Activated T-cell treated with anti-CD3 and anti-CD28 coated beads, Interleukin-2, amount 50 U/mL, for 1 hour (primary cell): ENCODE results near the gene MTHFS.
"Not testable (repeated sequence)": the region's sequence is repeated elsewhere in the genome, so short reads cannot be mapped to it uniquely, and the experiment has no call there.

Source experiments
- DNase-seq: peaks from one replicate; pipeline ENCODE4 v3.0.0-alpha.2; 2020

Gene MTHFS

GRCh38 chr15:79896634-79897379 is at the start of gene MTHFS:
MTHFS (minus strand) TSS chr15:79897014; CDS start chr15:79896988, 26 bp downstream.
- peak; percentile 87 for DNase-seq

- DNase-seq: no peak
These were observed 47.8 kb upstream of the MTHFS start for GRCh38 chr15:79944622-79945021.

- DNase-seq: no peak
These were observed 47.0 kb upstream of the MTHFS start for GRCh38 chr15:79943820-79944219.

- DNase-seq: no peak
These were observed 46.1 kb upstream of the MTHFS start for GRCh38 chr15:79942741-79943481.

- no peak for DNase-seq
These were observed 42.6 kb upstream of the MTHFS start for GRCh38 chr15:79939399-79939798.

GRCh38 chr15:79938143-79938542 is 41.3 kb upstream of the MTHFS start:
- DNase-seq: no peak

GRCh38 chr15:79935556-79936201 is 38.9 kb upstream of the MTHFS start:
- not testable (repeated sequence) for DNase-seq

- DNase-seq: no peak
These were observed 36.4 kb upstream of the MTHFS start for GRCh38 chr15:79933231-79933630.

- DNase-seq: no peak
These were observed 35.6 kb upstream of the MTHFS start for GRCh38 chr15:79932447-79932846.

- DNase-seq: no peak
These were observed 33.7 kb upstream of the MTHFS start for GRCh38 chr15:79930516-79930915.

GRCh38 chr15:79929412-79929811 is 32.6 kb upstream of the MTHFS start:
- DNase-seq: no peak

- not testable (repeated sequence) for DNase-seq
These were observed 29.3 kb upstream of the MTHFS start for GRCh38 chr15:79926116-79926515.

- no peak for DNase-seq
These were observed 27.6 kb upstream of the MTHFS start for GRCh38 chr15:79924379-79924778.

GRCh38 chr15:79923515-79924169 is 26.8 kb upstream of the MTHFS start:
- peak; percentile 100 for DNase-seq

- DNase-seq: peak; percentile 75
These were observed 26.3 kb upstream of the MTHFS start for GRCh38 chr15:79923079-79923514.

GRCh38 chr15:79922512-79923078 is 25.8 kb upstream of the MTHFS start:
- DNase-seq: no peak

GRCh38 chr15:79919749-79920511 is 23.1 kb upstream of the MTHFS start:
- DNase-seq: no peak

GRCh38 chr15:79919090-79919748 is 22.4 kb upstream of the MTHFS start:
- no peak for DNase-seq

GRCh38 chr15:79918278-79918677 is 21.5 kb upstream of the MTHFS start:
- no peak for DNase-seq

GRCh38 chr15:79916502-79917132 is 19.8 kb upstream of the MTHFS start:
- DNase-seq: no peak
